MCF 10A (cell line): ENCODE measurements around the gene RNF213. TPM values are rescaled to one million over a fixed set of nuclear protein-coding genes. Genes with fewer than 3 reads are reported as not detected.

Experiments
- BruUV-seq: library from RNA; stranded (reverse); fragments of 400-500 nt; replicated peaks from 2 replicates; lab custom pipeline; 2021; lab: Mats Ljungman, UMichigan
- CTCF ChIA-PET: fragments of 300-600 bp; sonication (Branson Sonifier 250); formaldehyde crosslinking; extraction: SDS; loops from one replicate; lab custom pipeline; 2021; ENCODE audit warnings: antibody characterized with exemption, inconsistent platforms; lab: Yijun Ruan, JAX
- POLR2A ChIA-PET: fragments of 300-600, 350-650 bp; sonication (Branson Sonifier 250); formaldehyde crosslinking; extraction: SDS; loops from one replicate; lab custom pipeline; 2020; ENCODE audit warnings: antibody characterized with exemption, inconsistent platforms; lab: Yijun Ruan, JAX
- DNase-seq: peaks from one replicate; pipeline ENCODE4 v3.0.0-alpha.2; 2018; ENCODE audit not compliant: unreplicated experiment
- H3K27ac Mint-ChIP-seq: one replicate; pipeline ENCODE4 v1.8.0; 2022; ENCODE audit warnings: mild to moderate bottlenecking, low read depth, mixed read lengths; ENCODE audit not compliant: unreplicated experiment
- H3K27me3 Mint-ChIP-seq: one replicate; pipeline ENCODE4 v1.8.0; 2022; ENCODE audit warnings: mixed read lengths; ENCODE audit not compliant: insufficient read depth, unreplicated experiment
- H3K36me3 Mint-ChIP-seq: one replicate; pipeline ENCODE4 v1.8.0; 2022; ENCODE audit warnings: mild to moderate bottlenecking, moderate library complexity, mixed read lengths; ENCODE audit not compliant: insufficient read depth, unreplicated experiment
- H3K4me1 Mint-ChIP-seq: one replicate; pipeline ENCODE4 v1.8.0; 2022; ENCODE audit warnings: mixed read lengths; ENCODE audit not compliant: insufficient read depth, unreplicated experiment
- H3K4me3 Mint-ChIP-seq: one replicate; pipeline ENCODE4 v1.8.0; 2022; ENCODE audit warnings: mild to moderate bottlenecking, moderate library complexity, mixed read lengths; ENCODE audit not compliant: unreplicated experiment
- H3K9me3 Mint-ChIP-seq: one replicate; pipeline ENCODE4 v1.8.0; 2022; ENCODE audit warnings: mixed read lengths; ENCODE audit not compliant: unreplicated experiment
- CTCF ChIP-seq: fragments of 200-600 bp; IDR thresholded peaks from one replicate; pipeline ENCODE4 v1.8.0; 2022; ENCODE audit warnings: antibody characterized with exemption, mild to moderate bottlenecking; ENCODE audit not compliant: unreplicated experiment
- intact Hi-C: fragments of 100-400 bp; cut with micrococcal nuclease; formaldehyde crosslinking; loops from 2 replicates; pipeline ENCODE4 v1.14.1; 2022
- total RNA-seq: library from RNA; stranded (reverse); gene quantifications from 2 replicates; pipeline ENCODE4 v1.2.3, GENCODE V29; 2022

RNF213 gene
- total RNA-seq, 1 experiment from 2014 or later = 50.5 TPM

DNA sequence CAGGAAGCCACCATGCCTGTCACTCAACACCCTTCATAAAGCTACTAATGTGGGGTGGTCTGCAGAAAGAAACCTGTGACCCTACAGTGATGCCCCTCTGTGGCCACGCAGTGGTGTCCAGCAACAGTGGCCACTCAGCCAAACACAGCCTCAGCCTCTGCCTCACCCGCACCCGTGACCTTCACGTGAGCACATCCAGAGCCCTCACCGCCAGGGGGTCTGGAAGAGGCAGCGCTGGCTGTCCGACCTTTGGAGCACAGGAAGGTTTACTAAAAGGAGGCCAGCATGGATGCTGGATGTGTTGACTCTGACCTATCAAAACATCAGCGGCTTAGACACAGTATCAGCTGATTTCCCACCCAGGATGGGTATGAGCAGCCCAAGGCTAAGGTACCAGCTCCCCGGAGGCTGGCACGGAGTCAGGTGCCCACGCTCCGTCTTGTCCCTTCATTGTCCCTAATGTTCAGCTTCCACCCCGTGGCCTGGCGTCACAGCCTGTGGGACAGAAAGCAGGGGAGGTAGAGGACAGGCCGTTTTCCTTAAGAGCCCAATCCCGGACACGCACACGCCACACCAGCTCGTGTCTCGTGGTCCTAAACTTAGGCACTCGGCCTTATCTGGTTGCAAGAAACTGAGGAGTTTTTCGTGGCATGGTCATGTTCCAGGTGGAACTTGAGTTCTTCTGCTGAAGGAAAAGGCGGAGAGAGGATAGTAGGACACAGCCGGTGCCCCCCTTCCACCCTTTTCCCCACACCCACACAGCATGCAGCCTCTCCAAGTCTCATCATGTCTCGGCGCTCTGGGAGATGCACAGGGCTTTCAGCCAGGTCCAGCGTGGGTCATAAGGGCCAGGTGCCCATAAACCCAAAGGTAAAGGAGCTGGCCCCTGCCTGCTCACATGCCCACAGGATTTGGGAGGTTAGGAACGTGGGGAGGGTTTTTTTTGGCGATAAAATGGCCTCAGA, 104.6 kb downstream of the RNF213 start:
- no peak for TF ChIP-seq CTCF
- no TSS peak for BruUV-seq
- intact Hi-C loops = loop anchor here (2.0 kb wide), 1 partner anchor 168 kb away; no protein-coding TSS in a partner anchor
- H3K4me1 Mint-ChIP-seq = no peaks in the 10 kb centered on the region
- no peak overlapping the region for H3K4me3 Mint-ChIP-seq
- peaks cover 89% of the 10 kb centered on the region for H3K36me3 Mint-ChIP-seq
- CTCF ChIA-PET = interaction anchor here (0.8 to 1.2 kb wide), 2 partner anchors 12 to 90 kb away, joined by 3 read pairs; no protein-coding TSS in a partner anchor
- POLR2A ChIA-PET = no interaction called here
- no peaks in the 10 kb centered on the region for H3K9me3 Mint-ChIP-seq
- no peak overlapping the region for H3K27ac Mint-ChIP-seq
- DNase-seq = no peak
- H3K27me3 Mint-ChIP-seq = no peaks in the 10 kb centered on the region

DNA sequence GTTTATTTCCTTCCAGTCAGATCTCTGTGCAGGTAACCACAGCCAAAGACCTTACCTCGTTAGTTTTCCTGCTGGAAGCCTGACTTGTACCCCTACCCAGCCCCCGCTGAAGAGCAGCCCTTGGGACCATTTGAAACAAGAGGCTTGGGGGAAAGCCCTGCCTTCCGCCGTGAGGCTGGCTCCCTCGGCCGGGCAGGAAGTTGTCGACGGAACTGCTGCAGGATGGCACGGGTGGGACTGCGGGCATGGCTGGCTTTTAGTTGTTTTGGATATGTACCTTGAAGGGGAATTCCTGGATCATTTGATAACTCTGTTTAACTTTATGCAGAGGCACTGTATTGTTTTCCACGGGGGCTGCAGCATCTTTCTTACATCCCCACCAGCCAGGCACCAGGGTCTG, 105.3 kb downstream of the RNF213 start:
- ChIA-PET POLR2A (no interaction called here), CTCF (interaction anchor here (1.2 kb wide), 1 partner anchor 11 kb away, joined by 3 read pairs; no protein-coding TSS in a partner anchor)
- peaks cover 89% of the 10 kb centered on the region for H3K36me3 Mint-ChIP-seq
- H3K27ac Mint-ChIP-seq = no peak overlapping the region
- no peak for DNase-seq
- no peaks in the 10 kb centered on the region for H3K9me3 Mint-ChIP-seq
- intact Hi-C loops = loop anchor here (2.0 kb wide), 1 partner anchor 169 kb away; no protein-coding TSS in a partner anchor
- no peaks in the 10 kb centered on the region for H3K4me1 Mint-ChIP-seq
- no peak for TF ChIP-seq CTCF
- no TSS peak for BruUV-seq
- H3K4me3 Mint-ChIP-seq = no peak overlapping the region
- H3K27me3 Mint-ChIP-seq = no peaks in the 10 kb centered on the region

DNA sequence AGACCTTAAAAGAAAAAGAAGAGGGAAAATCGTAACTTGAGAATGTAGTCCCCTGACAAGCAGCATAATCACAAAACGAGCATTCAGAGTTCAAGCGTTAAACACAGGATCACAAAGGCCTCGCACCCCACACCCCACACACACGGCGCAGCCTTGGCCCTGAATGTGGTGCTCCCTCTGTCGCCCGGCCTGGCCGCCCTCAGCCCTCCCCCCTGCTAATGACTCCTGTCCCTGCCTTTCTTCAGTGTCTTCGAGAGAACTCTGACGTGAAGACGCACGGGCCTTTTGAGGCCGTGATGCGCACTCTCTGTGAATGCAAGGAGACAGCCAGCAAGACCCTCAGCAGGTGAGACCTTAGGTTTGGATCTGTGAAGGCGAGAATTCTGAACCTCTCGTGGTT, 106.9 kb downstream of the RNF213 start:
- CTCF ChIA-PET = no interaction called here
- Mint-ChIP-seq H3K27ac (no peak overlapping the region), H3K9me3 (no peaks in the 10 kb centered on the region), H3K36me3 (peaks cover 88% of the 10 kb centered on the region), H3K4me1 (no peaks in the 10 kb centered on the region), H3K27me3 (no peaks in the 10 kb centered on the region), H3K4me3 (no peak overlapping the region)
- no TSS peak for BruUV-seq
- intact Hi-C loops = no loop called here
- POLR2A ChIA-PET = no interaction called here
- TF ChIP-seq CTCF = no peak
- no peak for DNase-seq

DNA sequence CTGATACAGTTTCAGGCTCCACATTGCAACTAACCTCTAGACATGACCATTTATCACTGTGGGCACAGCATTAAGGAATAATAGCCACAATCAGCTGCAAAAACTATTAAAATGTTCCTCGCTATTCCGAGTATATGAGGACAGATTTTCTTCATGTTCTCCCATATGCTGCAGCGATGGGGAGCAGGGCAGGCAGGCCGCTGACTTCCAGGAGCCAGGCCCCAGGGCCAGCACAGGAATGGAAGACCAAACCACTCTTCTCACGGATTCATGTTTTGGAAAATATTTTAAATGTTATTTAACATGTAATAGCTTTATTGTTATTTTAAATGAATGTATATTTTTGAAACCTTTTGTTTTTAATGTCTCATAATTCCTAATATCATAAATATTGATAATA, 110.5 kb downstream of the RNF213 start:
- no peak for TF ChIP-seq CTCF
- no TSS peak for BruUV-seq
- intact Hi-C loops = no loop called here
- H3K27me3 Mint-ChIP-seq = no peaks in the 10 kb centered on the region
- CTCF ChIA-PET = interaction anchor here (0.5 kb wide), 1 partner anchor 110 kb away, joined by 3 read pairs; no protein-coding TSS in a partner anchor
- H3K4me1 Mint-ChIP-seq = no peaks in the 10 kb centered on the region
- POLR2A ChIA-PET = interaction anchor here (0.7 to 1.0 kb wide), 2 partner anchors 9 to 74 kb away, joined by 3 read pairs; no protein-coding TSS in a partner anchor
- H3K4me3 Mint-ChIP-seq = no peak overlapping the region
- DNase-seq = no peak
- H3K9me3 Mint-ChIP-seq = no peaks in the 10 kb centered on the region
- H3K27ac Mint-ChIP-seq = no peak overlapping the region
- H3K36me3 Mint-ChIP-seq = peaks cover 98% of the 10 kb centered on the region
